HUES6 (cell line): ENCODE measurements around the gene NOVA2.
A peak's percentile ranks its signal among the peaks of the same experiment; 100 is the strongest.

ENCODE experiments used
- H3K27ac ChIP-seq: 2 replicates; pipeline ENCODE4 v1.7.0; 2013; ENCODE audit warnings: low read depth, mild to moderate bottlenecking, low read length, inconsistent platforms
- H3K27me3 ChIP-seq: 2 replicates; pipeline ENCODE4 v1.6.1; 2013; ENCODE audit warnings: low read length; ENCODE audit not compliant: control insufficient read depth, insufficient read depth
- H3K36me3 ChIP-seq: 2 replicates; pipeline ENCODE4 v1.6.1; 2013; ENCODE audit warnings: low read length; ENCODE audit not compliant: control insufficient read depth, insufficient read depth
- H3K4me1 ChIP-seq: 2 replicates; pipeline ENCODE4 v1.6.1; 2013; ENCODE audit warnings: low read length; ENCODE audit not compliant: control insufficient read depth, insufficient read depth
- H3K4me3 ChIP-seq: 2 replicates; pipeline ENCODE4 v1.5.1; 2013; ENCODE audit warnings: low read depth, low read length
- H3K9ac ChIP-seq: one replicate; pipeline ENCODE4 v1.6.1; 2013; ENCODE audit warnings: mild to moderate bottlenecking, low read length
- H3K9me3 ChIP-seq: 2 replicates; pipeline ENCODE4 v1.6.1; 2013; ENCODE audit warnings: low read depth, low read length; ENCODE audit not compliant: control insufficient read depth, insufficient read depth

NOVA2 gene

DNA sequence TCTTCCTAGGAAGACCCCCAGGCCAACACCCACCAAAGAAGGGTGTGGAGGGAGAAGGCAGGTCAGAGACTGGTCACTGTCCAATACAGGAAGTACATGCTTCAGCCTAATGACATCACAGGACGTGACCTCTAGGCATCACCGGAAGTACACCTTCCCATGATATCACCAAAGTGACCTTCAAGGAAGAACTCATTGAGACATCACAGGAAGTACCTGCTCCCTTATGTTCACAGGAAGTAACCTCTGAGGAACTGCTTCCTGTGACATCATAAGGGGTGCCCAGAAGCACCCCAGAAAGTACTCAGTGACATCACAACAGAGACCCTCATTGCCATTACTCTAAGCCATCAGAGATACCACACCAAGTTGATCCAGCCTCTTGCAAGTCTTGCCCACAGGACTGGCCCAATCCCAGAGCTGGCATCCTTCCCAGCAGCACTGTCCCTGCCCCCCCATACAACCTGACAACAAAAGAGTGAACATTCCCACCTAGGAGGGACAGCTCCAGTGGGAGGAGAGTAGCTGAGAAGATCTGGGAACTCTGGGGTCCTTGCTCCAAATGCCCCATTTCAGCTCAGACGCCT, 34.8 kb downstream of the NOVA2 start:
- H3K27ac ChIP-seq: no peak overlapping the region
- peaks cover 32% of the 10 kb centered on the region; the same call in 1 of the 2 replicates for H3K27me3 ChIP-seq
- H3K9ac ChIP-seq: no peak overlapping the region
- no peaks in the 10 kb centered on the region for H3K4me1 ChIP-seq
- no peaks in the 10 kb centered on the region for H3K9me3 ChIP-seq
- H3K4me3 ChIP-seq: no peak overlapping the region
- H3K36me3 ChIP-seq: no peaks in the 10 kb centered on the region; the same call in 1 of the 2 replicates

GRCh38 chr19:45935267-45935666, 38.4 kb downstream of the NOVA2 start:
- H3K36me3 ChIP-seq: no peaks in the 10 kb centered on the region; the same call in 1 of the 2 replicates
- H3K9ac ChIP-seq: no peak overlapping the region
- no peak overlapping the region for H3K4me3 ChIP-seq
- H3K4me1 ChIP-seq: no peaks in the 10 kb centered on the region
- H3K27me3 ChIP-seq: peaks cover 48% of the 10 kb centered on the region; the same call in 1 of the 2 replicates
- H3K27ac ChIP-seq: no peak overlapping the region
- H3K9me3 ChIP-seq: no peaks in the 10 kb centered on the region

- no peaks in the 10 kb centered on the region for H3K4me1 ChIP-seq
- H3K27me3 ChIP-seq: peaks cover 53% of the 10 kb centered on the region; the same call in 1 of the 2 replicates
- H3K9ac ChIP-seq: no peak overlapping the region
- no peak overlapping the region for H3K27ac ChIP-seq
- no peaks in the 10 kb centered on the region for H3K9me3 ChIP-seq
- H3K36me3 ChIP-seq: no peaks in the 10 kb centered on the region; the same call in 1 of the 2 replicates
- no peak overlapping the region for H3K4me3 ChIP-seq
Observed at GRCh38 chr19:45934551-45935230, 39.0 kb downstream of the NOVA2 start.

DNA sequence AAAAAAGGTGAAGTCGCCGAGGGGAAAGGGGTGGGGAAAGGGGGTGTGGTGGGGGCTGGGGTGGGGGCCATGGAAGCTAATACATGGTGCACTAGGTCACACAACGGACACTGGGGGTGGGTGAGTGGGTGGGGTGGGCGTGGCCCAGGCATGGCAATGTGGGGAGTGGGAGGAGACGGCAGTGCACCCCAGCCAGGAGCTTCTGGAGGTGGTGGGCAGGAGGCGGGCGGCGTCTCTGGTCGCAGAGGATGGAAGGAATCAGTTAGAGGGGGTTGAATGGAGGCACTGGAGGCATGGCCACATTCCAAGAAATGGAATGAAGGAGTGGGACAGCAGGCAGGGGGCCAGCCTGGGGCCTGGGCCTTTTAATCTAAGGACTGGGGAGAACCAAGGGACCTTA, 39.9 kb downstream of the NOVA2 start:
- Histone ChIP-seq H3K36me3 (no peaks in the 10 kb centered on the region; the same call in 1 of the 2 replicates), H3K4me1 (no peaks in the 10 kb centered on the region), H3K9ac (no peak overlapping the region), H3K27me3 (peaks cover 62% of the 10 kb centered on the region), H3K27ac (no peak overlapping the region), H3K4me3 (no peak overlapping the region), H3K9me3 (no peaks in the 10 kb centered on the region)

DNA sequence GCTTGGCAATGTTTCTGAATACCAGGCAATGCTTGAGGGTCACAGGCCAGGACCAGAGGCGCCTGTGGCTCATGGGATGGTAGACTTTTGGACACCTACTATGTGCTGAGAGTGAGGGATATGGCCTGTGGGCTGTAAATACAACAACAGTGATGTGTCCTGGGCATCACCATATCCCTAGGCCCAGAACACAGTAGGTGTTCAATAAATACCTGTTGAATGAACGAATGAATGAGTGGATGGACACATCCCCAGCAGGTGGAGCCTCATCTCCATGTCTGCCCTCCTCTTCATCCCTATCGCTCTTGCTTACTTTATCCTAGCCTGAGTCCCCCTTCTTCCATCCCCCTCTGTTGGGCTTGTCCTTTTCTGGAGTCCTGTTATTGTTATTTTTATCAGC, 42.6 kb downstream of the NOVA2 start:
- Histone ChIP-seq H3K4me1 (peaks cover 5% of the 10 kb centered on the region), H3K27ac (no peak overlapping the region), H3K4me3 (no peak overlapping the region), H3K36me3 (no peaks in the 10 kb centered on the region), H3K9ac (no peak overlapping the region), H3K9me3 (no peaks in the 10 kb centered on the region), H3K27me3 (peaks cover 59% of the 10 kb centered on the region)

- no peak overlapping the region for H3K4me3 ChIP-seq
- H3K36me3 ChIP-seq: no peaks in the 10 kb centered on the region
- H3K27me3 ChIP-seq: peaks cover 45% of the 10 kb centered on the region
- H3K9ac ChIP-seq: no peak overlapping the region
- H3K9me3 ChIP-seq: no peaks in the 10 kb centered on the region
- H3K27ac ChIP-seq: no peak overlapping the region
- H3K4me1 ChIP-seq: peaks cover 5% of the 10 kb centered on the region
Observed at GRCh38 chr19:45929247-45929646, 44.4 kb downstream of the NOVA2 start.

- peaks cover 37% of the 10 kb centered on the region for H3K27me3 ChIP-seq
- H3K4me3 ChIP-seq: peak overlapping the region; percentile 52
- H3K9ac ChIP-seq: peak overlapping the region; percentile 25
- peaks cover 5% of the 10 kb centered on the region for H3K4me1 ChIP-seq
- no peaks in the 10 kb centered on the region for H3K36me3 ChIP-seq
- H3K9me3 ChIP-seq: no peaks in the 10 kb centered on the region
- no peak overlapping the region for H3K27ac ChIP-seq
Observed at GRCh38 chr19:45927565-45928261, 46.0 kb downstream of the NOVA2 start.

GRCh38 chr19:45924891-45925447, 48.7 kb downstream of the NOVA2 start:
- Histone ChIP-seq H3K36me3 (no peaks in the 10 kb centered on the region), H3K9me3 (no peaks in the 10 kb centered on the region), H3K27ac (no peak overlapping the region), H3K4me3 (no peak overlapping the region), H3K27me3 (peaks cover 21% of the 10 kb centered on the region), H3K9ac (no peak overlapping the region), H3K4me1 (peaks cover 5% of the 10 kb centered on the region)

- Histone ChIP-seq H3K27me3 (no peaks in the 10 kb centered on the region; the same call in 1 of the 2 replicates), H3K4me3 (no peak overlapping the region), H3K36me3 (no peaks in the 10 kb centered on the region), H3K4me1 (no peaks in the 10 kb centered on the region), H3K27ac (no peak overlapping the region), H3K9me3 (no peaks in the 10 kb centered on the region), H3K9ac (no peak overlapping the region)
Observed at GRCh38 chr19:45922281-45922680, 51.4 kb downstream of the NOVA2 start.

DNA sequence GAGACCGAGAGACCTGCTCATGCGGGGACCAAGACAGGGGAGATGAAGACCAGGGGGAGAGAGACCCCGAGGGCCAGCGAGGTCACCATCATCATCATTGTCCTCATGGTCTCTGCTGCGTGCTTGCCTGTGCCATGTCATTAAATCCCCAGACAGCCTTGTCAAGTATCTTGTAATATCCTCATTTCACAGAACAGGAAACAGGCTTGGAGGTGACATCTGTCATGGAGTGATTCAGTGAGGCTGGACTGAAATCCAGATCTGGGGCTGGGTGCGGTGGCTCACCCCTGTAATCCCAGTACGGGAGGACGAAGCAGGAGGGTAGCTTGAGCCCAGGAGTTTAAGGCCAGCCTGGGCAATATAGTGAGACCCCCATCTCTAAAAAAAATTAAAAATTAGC, 53.2 kb downstream of the NOVA2 start:
- Histone ChIP-seq H3K27me3 (no peaks in the 10 kb centered on the region; the same call in 1 of the 2 replicates), H3K4me3 (no peak overlapping the region), H3K36me3 (no peaks in the 10 kb centered on the region), H3K9me3 (no peaks in the 10 kb centered on the region), H3K27ac (no peak overlapping the region), H3K4me1 (no peaks in the 10 kb centered on the region), H3K9ac (no peak overlapping the region)

DNA sequence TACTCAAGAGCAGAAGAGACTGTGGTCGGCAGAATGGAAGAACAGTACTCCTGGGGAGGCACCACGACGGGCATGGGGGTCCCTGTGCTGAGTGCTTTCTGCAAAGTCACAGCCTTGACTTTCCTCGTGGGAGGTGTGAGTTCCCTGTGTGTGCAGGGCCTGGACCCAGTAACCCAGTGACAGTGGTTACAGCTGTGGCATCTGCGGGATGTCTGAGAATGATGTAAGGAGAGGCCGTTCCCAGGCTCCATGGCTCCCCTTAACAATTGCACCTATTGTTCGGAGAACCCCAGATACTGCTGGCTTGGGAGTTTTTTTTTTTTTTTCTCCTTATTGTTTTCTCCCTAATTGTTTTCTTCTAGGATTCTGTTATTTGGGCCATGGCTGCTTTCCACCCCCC, 54.0 kb downstream of the NOVA2 start:
- Histone ChIP-seq H3K4me1 (no peaks in the 10 kb centered on the region), H3K4me3 (no peak overlapping the region), H3K9ac (no peak overlapping the region), H3K27me3 (no peaks in the 10 kb centered on the region; the same call in 1 of the 2 replicates), H3K9me3 (no peaks in the 10 kb centered on the region), H3K36me3 (no peaks in the 10 kb centered on the region), H3K27ac (no peak overlapping the region)
